Activated CD4-positive, alpha-beta memory T cell treated with anti-CD3 and anti-CD28 coated beads for 36 hours (primary cell): ENCODE results near the gene IQSEC1. TPM values are rescaled to one million over a fixed set of nuclear protein-coding genes. Genes with fewer than 3 reads are reported as not detected.
A peak's percentile ranks its signal among the peaks of the same experiment; 100 is the strongest.

Experiments
- CTCF ChIA-PET: fragments of 350-600 bp; sonication (Branson Sonifier 250); formaldehyde crosslinking; loops from one replicate; lab custom pipeline; 2021; ENCODE audit warnings: antibody characterized with exemption, inconsistent platforms; lab: Charles Lee
- POLR2A ChIA-PET: fragments of 350-600 bp; sonication (Branson Sonifier 250); formaldehyde crosslinking; loops from one replicate; lab custom pipeline; 2021; ENCODE audit warnings: antibody characterized with exemption; lab: Charles Lee
- DNase-seq: peaks from one replicate; pipeline ENCODE4 v3.0.0-alpha.2; 2020
- H3K27ac Mint-ChIP-seq: one replicate; pipeline ENCODE4 v1.8.0; 2021; ENCODE audit warnings: mixed read lengths
- H3K27me3 Mint-ChIP-seq: one replicate; pipeline ENCODE4 v1.8.0; 2021; ENCODE audit warnings: mixed read lengths
- H3K36me3 Mint-ChIP-seq: one replicate; pipeline ENCODE4 v1.8.0; 2021; ENCODE audit warnings: mixed read lengths
- H3K4me1 Mint-ChIP-seq: one replicate; pipeline ENCODE4 v1.8.0; 2021; ENCODE audit warnings: low read depth, mixed read lengths
- H3K4me3 Mint-ChIP-seq: one replicate; pipeline ENCODE4 v1.8.0; 2021; ENCODE audit warnings: mild to moderate bottlenecking, mixed read lengths
- H3K9me3 Mint-ChIP-seq: one replicate; pipeline ENCODE4 v1.8.0; 2021; ENCODE audit warnings: mixed read lengths
- intact Hi-C: fragments of 100-400 bp; cut with micrococcal nuclease; formaldehyde crosslinking; loops from one replicate; pipeline ENCODE4 v1.15.1; 2023
- total RNA-seq, 2 experiments: library from RNA; stranded (reverse); gene quantifications; one replicate each; pipeline ENCODE4 v1.2.3, GENCODE V29; 2021

Gene IQSEC1
- total RNA-seq, 2 experiments from 2014 or later = 42.5 to 43.8 TPM

DNA sequence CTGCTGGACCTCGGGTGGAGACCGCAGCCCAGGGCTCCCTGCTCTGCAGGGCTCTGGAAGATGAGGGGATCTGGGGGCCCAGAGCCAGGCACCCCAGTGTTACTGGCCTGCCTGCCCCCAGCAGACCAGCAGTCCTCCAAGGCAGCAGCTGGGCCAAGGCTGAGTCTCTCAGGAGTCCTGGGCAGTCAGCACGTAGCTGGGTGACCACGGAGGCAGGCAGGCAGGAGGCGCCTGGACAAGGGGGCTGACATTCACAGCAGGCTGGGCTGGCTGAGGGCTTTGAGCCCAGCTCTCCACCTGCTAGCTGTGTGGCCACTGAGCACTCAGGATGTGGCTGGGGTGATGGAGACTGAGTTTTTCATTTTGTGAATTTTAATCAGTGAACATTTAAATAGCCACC, 67.9 kb downstream of the IQSEC1 start:
- no peak overlapping the region for H3K27ac Mint-ChIP-seq
- ChIA-PET CTCF (interaction anchor here (1.1 to 3.1 kb wide), 3 partner anchors 10 to 21 kb away, joined by 3 to 36 read pairs (median 9); no protein-coding TSS in a partner anchor), POLR2A (no interaction called here)
- DNase-seq = no peak
- peaks cover 15% of the 10 kb centered on the region for H3K36me3 Mint-ChIP-seq
- peaks cover 87% of the 10 kb centered on the region for H3K4me1 Mint-ChIP-seq
- intact Hi-C loops = no loop called here
- no peak overlapping the region for H3K4me3 Mint-ChIP-seq
- no peaks in the 10 kb centered on the region for H3K27me3 Mint-ChIP-seq
- no peaks in the 10 kb centered on the region for H3K9me3 Mint-ChIP-seq

DNA sequence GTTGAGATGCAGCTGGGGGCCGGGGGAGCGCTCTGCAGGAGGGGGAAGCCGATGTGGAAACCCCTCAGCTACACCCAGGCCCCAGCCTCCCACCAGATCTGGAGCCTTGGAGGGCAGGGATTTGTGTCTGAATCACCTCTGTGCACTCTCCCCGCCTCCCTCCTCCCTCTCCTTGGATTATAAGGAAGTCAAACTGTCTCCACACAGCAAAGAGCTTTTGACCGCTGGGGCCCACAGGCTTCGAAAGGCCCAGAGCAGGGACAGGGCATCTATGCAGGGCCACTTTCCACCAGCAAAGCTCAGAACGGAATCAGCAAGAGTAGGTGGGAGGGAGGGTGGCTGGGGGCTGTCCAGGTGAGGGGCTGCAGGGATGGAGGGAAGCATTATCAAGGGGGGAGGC, 68.9 kb downstream of the IQSEC1 start:
- Mint-ChIP-seq H3K9me3 (no peaks in the 10 kb centered on the region), H3K27me3 (no peaks in the 10 kb centered on the region), H3K4me1 (peaks cover 87% of the 10 kb centered on the region), H3K36me3 (peaks cover 14% of the 10 kb centered on the region), H3K4me3 (no peak overlapping the region), H3K27ac (no peak overlapping the region)
- POLR2A ChIA-PET = no interaction called here
- DNase-seq = no peak
- intact Hi-C loops = no loop called here
- CTCF ChIA-PET = interaction anchor here (0.7 to 3.1 kb wide), 5 partner anchors 9 to 20 kb away, joined by 3 to 36 read pairs (median 5); no protein-coding TSS in a partner anchor

DNA sequence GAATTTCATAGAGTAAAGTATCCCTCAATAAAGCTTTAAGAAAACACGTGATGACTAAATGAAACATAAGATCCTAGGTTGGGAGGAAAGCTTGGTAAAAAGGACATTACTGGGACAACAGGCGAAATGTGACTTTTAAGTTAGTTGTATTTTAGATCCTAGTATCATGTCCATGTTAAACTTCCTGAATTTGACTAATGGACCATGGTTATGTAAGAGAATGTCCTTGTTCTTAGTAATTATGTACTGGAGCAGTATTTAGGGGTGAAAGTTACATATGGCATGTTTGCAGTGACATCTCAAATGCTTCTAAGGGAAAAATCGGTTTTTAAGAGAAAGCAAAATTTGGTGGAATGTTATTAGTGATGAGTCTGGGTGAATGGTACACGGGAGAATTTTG, 69.6 kb downstream of the IQSEC1 start:
- Mint-ChIP-seq H3K27ac (no peak overlapping the region), H3K4me3 (no peak overlapping the region)

DNA sequence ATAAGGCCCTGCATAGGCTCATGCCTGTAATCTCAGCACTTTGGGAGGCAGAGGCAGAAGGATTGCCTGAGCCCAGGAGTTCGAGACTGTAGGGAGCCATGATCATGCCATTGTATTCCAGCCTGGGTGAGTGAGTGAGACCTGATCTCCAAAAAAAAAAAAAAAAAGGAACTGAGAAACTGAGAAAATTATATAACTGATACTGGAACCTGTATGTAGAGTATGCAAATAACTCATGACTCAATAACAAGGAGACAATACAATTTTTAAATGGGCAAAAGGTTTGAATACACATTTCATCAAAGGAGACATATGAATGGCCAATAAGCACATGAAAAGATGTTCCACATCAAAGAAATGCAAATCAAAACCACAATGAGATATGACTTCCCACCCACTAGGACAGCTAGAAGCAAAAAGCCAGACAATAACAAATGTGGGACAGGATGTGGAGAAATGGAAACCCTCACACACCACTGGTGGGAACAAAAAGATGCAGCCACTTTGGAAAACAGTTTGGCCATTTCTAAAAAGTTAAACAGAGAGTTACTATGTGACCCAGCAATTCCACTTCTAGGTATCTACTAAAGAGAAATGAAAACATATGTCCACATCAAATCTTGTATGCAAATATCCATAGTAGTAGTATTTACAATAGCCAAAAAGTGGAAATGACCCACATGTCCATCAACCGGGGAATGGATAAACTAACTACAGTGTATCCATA, 70.7 kb downstream of the IQSEC1 start:
- Mint-ChIP-seq H3K9me3 (no peaks in the 10 kb centered on the region), H3K4me3 (no peak overlapping the region), H3K4me1 (peaks cover 73% of the 10 kb centered on the region), H3K36me3 (peaks cover 18% of the 10 kb centered on the region), H3K27me3 (no peaks in the 10 kb centered on the region), H3K27ac (peak overlapping the region; percentile 75)
- ChIA-PET CTCF (interaction anchor here (1.1 kb wide), 1 partner anchor 9 kb away, joined by 3 read pairs; no protein-coding TSS in a partner anchor), POLR2A (interaction anchor here (0.8 to 1.1 kb wide), 2 partner anchors 9 to 10 kb away, joined by 3 read pairs; no protein-coding TSS in a partner anchor)
- DNase-seq = peak; percentile 35
- intact Hi-C loops = loop anchor here (1.0 kb wide), 2 partner anchors 8 to 9 kb away; no protein-coding TSS in a partner anchor

More for the DNA sequence above, 69.6 kb downstream of the IQSEC1 start:
- intact Hi-C loops = no loop called here
- POLR2A ChIA-PET = interaction anchor here (0.8 kb wide), 1 partner anchor 9 kb away, joined by 3 read pairs; no protein-coding TSS in a partner anchor
- no peak for DNase-seq
- Mint-ChIP-seq H3K27me3 (no peaks in the 10 kb centered on the region), H3K9me3 (no peaks in the 10 kb centered on the region), H3K36me3 (peaks cover 13% of the 10 kb centered on the region), H3K4me1 (peaks cover 82% of the 10 kb centered on the region)
- CTCF ChIA-PET = interaction anchor here (0.7 to 3.1 kb wide), 5 partner anchors 8 to 19 kb away, joined by 3 to 36 read pairs (median 5); no protein-coding TSS in a partner anchor

DNA sequence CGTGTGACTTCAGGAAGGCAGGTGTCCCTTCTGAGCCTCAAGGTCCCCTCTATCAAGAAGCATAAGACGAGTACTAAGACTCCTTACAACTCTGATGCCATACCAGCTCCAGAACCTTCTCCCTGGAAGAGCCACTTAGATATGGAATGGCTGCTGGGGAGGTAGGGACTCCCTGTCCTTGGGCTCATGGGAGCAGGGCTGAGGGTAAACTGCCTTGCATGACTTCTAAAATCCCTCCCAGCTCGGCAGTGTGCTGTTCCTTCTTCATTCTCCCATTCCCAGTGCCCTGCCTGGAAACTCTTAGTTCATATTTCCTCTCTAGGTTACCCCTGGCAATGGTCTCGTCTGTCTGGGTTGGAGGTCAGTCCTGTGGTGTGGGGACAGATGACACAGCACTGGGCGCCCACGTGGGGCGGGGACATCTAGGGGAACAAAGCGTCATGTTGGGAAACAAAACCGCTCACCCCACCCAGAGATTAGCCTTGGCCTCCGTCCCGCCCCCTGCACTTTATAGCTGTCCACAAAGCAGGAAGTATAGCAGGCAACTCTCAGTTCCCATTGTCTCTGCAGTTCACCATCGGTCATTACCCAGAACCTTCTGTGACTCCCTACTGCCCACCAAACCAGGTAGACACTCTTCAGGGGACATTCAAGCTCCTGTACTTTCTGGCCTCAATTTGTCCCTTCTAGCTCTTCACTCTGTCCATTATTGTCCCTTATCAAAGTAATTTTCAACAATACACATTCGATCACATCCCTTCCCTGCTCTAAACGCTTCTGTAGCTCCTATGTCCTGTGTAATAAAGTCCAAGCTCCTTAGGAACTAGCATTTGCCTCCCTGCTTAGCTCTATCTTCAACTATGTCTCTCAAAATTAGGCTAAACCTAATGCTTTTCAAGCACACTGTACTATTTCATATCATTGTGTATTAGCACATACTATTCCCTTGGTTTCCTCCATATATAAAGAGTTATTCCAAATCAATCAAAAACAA, 73.8 kb downstream of the IQSEC1 start:
- POLR2A ChIA-PET = interaction anchor here (0.7 to 1.4 kb wide), 2 partner anchors 12 to 15 kb away, joined by 3 to 4 read pairs; no protein-coding TSS in a partner anchor
- Mint-ChIP-seq H3K27ac (peak overlapping the region; percentile 40), H3K4me1 (peaks cover 70% of the 10 kb centered on the region), H3K27me3 (no peaks in the 10 kb centered on the region), H3K9me3 (no peaks in the 10 kb centered on the region), H3K36me3 (peaks cover 20% of the 10 kb centered on the region), H3K4me3 (no peak overlapping the region)
- DNase-seq = no peak
- intact Hi-C loops = loop anchor here (5.0 kb wide), 1 partner anchor 37 kb away; no protein-coding TSS in a partner anchor
- CTCF ChIA-PET = interaction anchor here (0.6 to 2.6 kb wide), 5 partner anchors 12 to 452 kb away, joined by 3 to 11 read pairs (median 3); no protein-coding TSS in a partner anchor

DNA sequence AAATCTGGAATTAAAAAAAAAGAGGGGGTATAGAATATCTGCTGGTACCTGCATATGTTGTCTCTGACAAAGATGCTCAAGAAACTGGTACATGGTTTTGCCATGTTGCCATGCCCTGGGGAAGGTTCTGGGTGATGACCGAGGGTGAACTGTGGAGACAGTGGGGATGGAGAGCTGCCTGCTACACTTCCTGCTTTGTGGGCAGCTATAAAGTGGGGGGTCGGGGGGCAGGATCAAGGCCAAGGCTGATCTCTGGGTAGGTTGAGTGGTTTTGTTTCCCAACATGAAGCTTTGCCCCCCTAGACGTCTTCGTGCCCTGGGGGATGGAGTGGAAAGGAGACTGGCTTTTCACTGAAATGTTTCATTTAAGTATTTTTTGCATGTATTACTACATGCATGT, 74.6 kb downstream of the IQSEC1 start:
- ChIA-PET CTCF (interaction anchor here (1.6 to 2.6 kb wide), 3 partner anchors 13 to 453 kb away, joined by 3 to 11 read pairs (median 8); no protein-coding TSS in a partner anchor), POLR2A (interaction anchor here (1.4 kb wide), 1 partner anchor 16 kb away, joined by 3 read pairs; no protein-coding TSS in a partner anchor)
- H3K4me1 Mint-ChIP-seq = peaks cover 62% of the 10 kb centered on the region
- no peak overlapping the region for H3K4me3 Mint-ChIP-seq
- H3K36me3 Mint-ChIP-seq = peaks cover 20% of the 10 kb centered on the region
- H3K9me3 Mint-ChIP-seq = no peaks in the 10 kb centered on the region
- intact Hi-C loops = loop anchor here (5.0 kb wide), 1 partner anchor 36 kb away; no protein-coding TSS in a partner anchor
- H3K27ac Mint-ChIP-seq = no peak overlapping the region
- no peaks in the 10 kb centered on the region for H3K27me3 Mint-ChIP-seq
- no peak for DNase-seq

DNA sequence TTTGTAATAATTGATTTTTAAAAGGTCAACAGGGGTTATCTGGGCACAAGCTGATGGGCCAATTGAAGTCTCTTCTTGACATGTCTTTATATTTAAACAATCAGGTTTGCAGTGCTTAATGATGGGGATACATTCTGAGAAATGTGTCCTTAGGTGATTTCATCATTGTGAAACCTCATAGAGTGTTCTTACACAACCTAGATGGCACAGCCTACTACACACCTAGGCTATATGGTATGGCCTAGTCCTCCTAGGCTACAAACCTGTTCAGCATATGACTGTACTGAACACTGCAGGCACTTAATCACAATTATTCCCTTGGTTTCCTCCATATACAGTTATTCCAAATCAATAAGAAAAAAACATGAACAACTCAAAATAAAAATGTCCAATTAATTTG, 75.8 kb downstream of the IQSEC1 start:
- POLR2A ChIA-PET = no interaction called here
- peaks cover 18% of the 10 kb centered on the region for H3K36me3 Mint-ChIP-seq
- intact Hi-C loops = loop anchor here (5.0 kb wide), 1 partner anchor 35 kb away; no protein-coding TSS in a partner anchor
- no peak for DNase-seq
- no peaks in the 10 kb centered on the region for H3K9me3 Mint-ChIP-seq
- CTCF ChIA-PET = no interaction called here
- H3K27ac Mint-ChIP-seq = peak overlapping the region; percentile 33
- no peak overlapping the region for H3K4me3 Mint-ChIP-seq
- no peaks in the 10 kb centered on the region for H3K27me3 Mint-ChIP-seq
- peaks cover 52% of the 10 kb centered on the region for H3K4me1 Mint-ChIP-seq

DNA sequence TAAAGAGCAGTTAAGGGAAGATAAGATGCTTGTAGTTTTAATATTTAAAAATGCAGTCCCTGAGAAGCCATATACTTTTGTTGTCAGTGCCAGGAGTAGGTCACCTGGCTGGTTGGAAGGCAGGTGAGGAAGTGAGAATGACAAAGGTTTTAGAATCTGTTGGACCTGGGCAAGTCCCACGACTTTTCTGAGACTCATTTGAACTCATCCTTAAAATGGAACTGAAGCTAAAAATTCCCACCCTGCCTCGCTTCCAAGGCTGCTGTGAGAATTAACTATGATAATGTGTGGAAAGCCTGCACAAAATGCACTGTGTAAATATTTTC, 77.1 kb downstream of the IQSEC1 start:
- no peak overlapping the region for H3K4me3 Mint-ChIP-seq
- no peak for DNase-seq
- peaks cover 14% of the 10 kb centered on the region for H3K36me3 Mint-ChIP-seq
- no peaks in the 10 kb centered on the region for H3K9me3 Mint-ChIP-seq
- intact Hi-C loops = loop anchor here (5.0 kb wide), 1 partner anchor 34 kb away; no protein-coding TSS in a partner anchor
- CTCF ChIA-PET = interaction anchor here (1.2 to 4.3 kb wide), 8 partner anchors 13 to 155 kb away, joined by 5 to 71 read pairs (median 8); partner anchors contain the start of gene RPL32
- H3K27me3 Mint-ChIP-seq = no peaks in the 10 kb centered on the region
- POLR2A ChIA-PET = interaction anchor here (1.1 to 2.1 kb wide), 3 partner anchors 13 to 19 kb away, joined by 3 to 8 read pairs (median 6); no protein-coding TSS in a partner anchor
- no peak overlapping the region for H3K27ac Mint-ChIP-seq
- H3K4me1 Mint-ChIP-seq = peaks cover 50% of the 10 kb centered on the region

DNA sequence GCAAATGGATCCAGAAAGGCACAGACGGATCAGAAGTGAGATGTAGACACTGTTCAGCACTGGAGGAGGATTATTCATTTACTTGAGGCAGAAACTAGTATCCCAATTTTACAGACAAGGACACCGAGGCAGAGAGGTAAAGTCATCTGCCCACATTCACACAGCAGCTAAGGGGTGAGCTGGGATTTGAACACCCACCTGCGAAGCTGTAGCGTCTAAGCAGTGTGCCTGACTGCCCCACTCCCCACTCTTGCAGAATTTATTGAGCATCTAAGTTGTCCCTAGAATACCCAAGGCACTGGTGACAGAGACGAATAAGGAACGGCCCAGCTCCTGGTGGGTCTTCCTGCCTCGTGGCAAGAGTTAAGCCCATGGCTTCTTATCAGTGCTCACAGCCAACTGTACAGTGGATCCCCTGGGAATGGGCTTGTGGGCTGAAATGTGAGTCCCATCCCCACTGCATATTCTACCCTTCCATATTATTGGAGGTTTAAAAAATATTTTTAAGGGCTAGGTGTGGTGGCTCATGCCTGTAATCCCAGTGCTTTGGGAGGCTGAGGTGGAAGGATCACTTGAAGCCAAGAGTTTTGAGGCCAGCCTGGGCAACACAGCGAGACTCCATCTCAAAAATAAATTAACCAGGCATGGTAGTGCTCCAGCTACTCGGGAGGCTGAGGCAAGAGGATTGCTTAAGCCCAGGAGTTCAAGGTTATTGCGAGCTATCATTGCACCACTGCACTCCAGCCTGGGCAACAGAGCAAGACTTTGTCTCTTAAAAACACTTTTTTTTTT, 77.6 kb downstream of the IQSEC1 start:
- peaks cover 53% of the 10 kb centered on the region for H3K4me1 Mint-ChIP-seq

DNA sequence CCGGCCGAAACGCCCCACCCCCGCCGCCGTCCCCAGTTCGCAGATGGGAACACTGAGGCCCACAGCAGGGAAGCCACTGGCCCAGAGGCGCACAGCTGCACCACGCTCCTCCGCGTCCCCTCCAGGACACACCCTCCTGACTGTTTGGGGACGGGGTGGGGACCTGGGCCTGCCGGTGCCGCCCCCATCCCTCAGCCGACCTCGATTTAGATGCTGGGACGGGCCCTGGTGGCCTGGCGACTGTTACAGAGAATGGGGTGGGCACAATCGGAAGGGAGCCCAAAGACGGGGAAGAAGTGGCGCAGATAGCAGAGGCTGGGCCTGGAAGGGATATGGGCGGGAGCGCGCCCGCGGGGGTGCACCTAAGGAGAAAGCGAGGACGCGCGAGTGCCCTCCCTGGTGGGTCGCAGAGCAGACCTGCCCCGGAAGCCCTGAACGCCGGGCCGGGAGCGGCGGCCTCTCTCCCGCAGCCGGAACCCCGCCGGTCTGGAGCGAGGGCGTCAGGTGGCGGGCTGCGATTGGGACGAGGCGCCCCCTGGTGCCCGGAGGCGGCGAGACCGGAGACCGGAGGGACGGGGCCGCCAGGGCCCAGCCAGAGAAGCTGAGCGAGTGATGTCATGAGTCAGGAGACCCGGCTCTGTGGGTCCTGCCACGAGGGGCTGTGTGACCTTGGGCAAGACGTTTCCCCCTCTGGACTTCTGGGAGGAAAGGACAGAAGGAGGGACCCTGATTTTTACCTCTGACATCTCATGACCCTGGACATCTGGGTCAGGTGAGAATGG, 78.4 kb downstream of the IQSEC1 start:
- CTCF ChIA-PET = interaction anchor here (0.6 to 4.3 kb wide), 29 partner anchors 9 to 457 kb away, joined by 3 to 71 read pairs (median 5); partner anchors contain the start of gene RPL32
- POLR2A ChIA-PET = interaction anchor here (0.6 to 2.1 kb wide), 7 partner anchors 12 to 76 kb away, joined by 3 to 8 read pairs (median 3); no protein-coding TSS in a partner anchor
- Mint-ChIP-seq H3K36me3 (peaks cover 10% of the 10 kb centered on the region), H3K9me3 (no peaks in the 10 kb centered on the region), H3K27me3 (no peaks in the 10 kb centered on the region), H3K27ac (peak overlapping the region; percentile 71), H3K4me3 (peak overlapping the region; percentile 85), H3K4me1 (peaks cover 54% of the 10 kb centered on the region)
- DNase-seq = peak; percentile 92
- intact Hi-C loops = loop anchor here (1.0 to 5.0 kb wide), 4 partner anchors 8 to 45 kb away; no protein-coding TSS in a partner anchor

More for the DNA sequence above, 77.6 kb downstream of the IQSEC1 start:
- Mint-ChIP-seq H3K36me3 (peaks cover 12% of the 10 kb centered on the region), H3K4me3 (peak overlapping the region; percentile 85), H3K27me3 (no peaks in the 10 kb centered on the region), H3K9me3 (no peaks in the 10 kb centered on the region), H3K27ac (peak overlapping the region; percentile 62)
- ChIA-PET CTCF (interaction anchor here (0.6 to 4.3 kb wide), 28 partner anchors 9 to 456 kb away, joined by 3 to 71 read pairs (median 5); partner anchors contain the start of gene RPL32), POLR2A (interaction anchor here (0.6 to 2.1 kb wide), 7 partner anchors 13 to 75 kb away, joined by 3 to 8 read pairs (median 3); no protein-coding TSS in a partner anchor)
- intact Hi-C loops = loop anchor here (1.0 to 5.0 kb wide), 3 partner anchors 16 to 46 kb away; no protein-coding TSS in a partner anchor
- no peak for DNase-seq
